Stomach (tissue), 9 donors: ENCODE results near the gene SYT3. TPM values are rescaled to one million over a fixed set of nuclear protein-coding genes. Genes with fewer than 3 reads are reported as not detected.

Experiments used
- DNase-seq, 2 donors: peaks; one replicate each; pipeline versions ENCODE4 v3.0.0 to v3.0.0-alpha.2; 2013 to 2019
- H3K27ac ChIP-seq, 5 donors: fragments of 200-600 bp in 4 of 5; sonication (generic) in 4 of 5; one replicate each; pipeline ENCODE4 v1.5.1; 2013 to 2019; ENCODE audit warnings: mild to moderate bottlenecking in 1 of 5, moderate library complexity in 1 of 5
- H3K27me3 ChIP-seq, 3 donors: fragments of 200-600 bp; sonication (generic); one replicate each; pipeline ENCODE4 v1.5.1; 2017 to 2019; ENCODE audit warnings: mixed run types in 1 of 3
- H3K36me3 ChIP-seq, 4 donors: fragments of 200-600 bp; sonication (generic); 1 replicate in 3 of 4; 2 replicates in 1 of 4; pipeline ENCODE4 v1.5.1; 2016 to 2019
- H3K4me1 ChIP-seq, 4 donors: fragments of 200-600 bp; sonication (generic); one replicate each; pipeline ENCODE4 v1.5.1; 2016 to 2019
- H3K4me3 ChIP-seq, 4 donors: fragments of 200-600 bp; sonication (generic) in 3 of 4; one replicate each; pipeline ENCODE4 v1.5.1; 2016 to 2019; ENCODE audit warnings: mild to moderate bottlenecking in 1 of 4
- H3K9me3 ChIP-seq, 4 donors: fragments of 200-600 bp; sonication (generic); one replicate each; pipeline ENCODE4 v1.5.1; 2016 to 2019
- CTCF ChIP-seq, 7 experiments: fragments of 450-650 bp in 4 of 7; fragments of 200-600 bp in 3 of 7; sonication (generic) in 3 of 7; IDR thresholded peaks; one replicate each; pipeline ENCODE4 v1.5.1; 2016 to 2019; ENCODE audit warnings: antibody characterized with exemption in 7 of 7, control low read depth in 2 of 7, mild to moderate bottlenecking in 1 of 7
- EP300 ChIP-seq: sonication (generic); formaldehyde crosslinking; IDR thresholded peaks from one replicate; pipeline ENCODE4 v1.6.1; 2017; ENCODE audit warnings: antibody characterized with exemption
- POLR2A ChIP-seq, 4 donors: fragments of 450-650 bp; IDR thresholded peaks; one replicate each; pipeline ENCODE4 v1.6.1; 2016; ENCODE audit warnings: antibody characterized with exemption in 4 of 4, control low read depth in 2 of 4, mild to moderate bottlenecking in 1 of 4, moderate library complexity in 1 of 4
- POLR2AphosphoS5 ChIP-seq, 3 donors: sonication (generic); formaldehyde crosslinking; IDR thresholded peaks; one replicate each; pipeline ENCODE4 v1.6.1; 2016; ENCODE audit warnings: antibody characterized with exemption in 3 of 3
- WGBS, 5 donors: extraction: QIAGEN DNeasy Blood & Tissue Kit in 3 of 5; methylation state at CpG; one replicate each; pipeline versions ENCODE4 v1.1.5 to v1.1.7; 2013 to 2018; 5-methylcytosine and 5-hydroxymethylcytosine counted together
- intact Hi-C: fragments of 100-400 bp; cut with DNase I; formaldehyde crosslinking; loops from one replicate; pipeline ENCODE4 v1.15.1; 2023; ENCODE audit warnings: low total_unique reads
- polyA plus RNA-seq, 3 donors: library from polyadenylated mRNA; stranded (reverse); fragments of 200-250 nt; gene quantifications; one replicate each; pipeline ENCODE4 v1.2.3, GENCODE V29; 2013
- total RNA-seq, 5 donors: library from RNA; depleted of rRNA; stranded (reverse); fragments of >200 nt; gene quantifications; one replicate each; pipeline versions ENCODE4 v1.1.0 to v1.2.3, GENCODE V29; 2014 to 2016
- donor health status: healthy with polysubstance abuse.
- donor health status: Bipolar disorder and iron deficiency.
- donor health status: healthy.

SYT3 gene
- total and polyA plus RNA-seq, 8 donors = 0.13 to 1.3 (median 0.14) TPM; not detected in 5

- peaks cover 2 to 95% (median 19%) of the 10 kb centered on the region in 3 donors for H3K27me3 ChIP-seq
- no peak for DNase-seq
- no peak overlapping the region for H3K4me3 ChIP-seq
- no peaks in the 10 kb centered on the region for H3K9me3 ChIP-seq
- intact Hi-C loops = no loop called here
- 38 to 53% (median 52%) methylated on average over 6 of the region's 6 CpGs for WGBS, 5 donors
- no peaks in the 10 kb centered on the region for H3K4me1 ChIP-seq
- no peaks in the 10 kb centered on the region for H3K36me3 ChIP-seq
- TF ChIP-seq POLR2A (IDR thresholded peaks at IDR 0.05) = no peak
- no peak for TF ChIP-seq CTCF (IDR thresholded peaks at IDR 0.05)
- no peak for TF ChIP-seq EP300
- no peak for TF ChIP-seq POLR2AphosphoS5 (IDR thresholded peaks at IDR 0.05)
- H3K27ac ChIP-seq = no peak overlapping the region
Observed at GRCh38 chr19:50646074-50646807, 6.6 kb upstream of the SYT3 start.

GRCh38 chr19:50645107-50645506, 5.4 kb upstream of the SYT3 start:
- peaks cover 2 to 93% (median 25%) of the 10 kb centered on the region in 3 donors for H3K27me3 ChIP-seq
- H3K27ac ChIP-seq = no peak overlapping the region
- 72 to 82% (median 76%) methylated on average over 6 of the region's 6 CpGs for WGBS, 5 donors
- no peak overlapping the region for H3K4me3 ChIP-seq
- no peak for TF ChIP-seq EP300
- no peak for TF ChIP-seq POLR2AphosphoS5 (IDR thresholded peaks at IDR 0.05)
- no peak for TF ChIP-seq POLR2A (IDR thresholded peaks at IDR 0.05)
- no peak for TF ChIP-seq CTCF (IDR thresholded peaks at IDR 0.05)
- H3K9me3 ChIP-seq = no peaks in the 10 kb centered on the region
- peaks cover 0 to under 1% (median 0%) of the 10 kb centered on the region in 4 donors for H3K4me1 ChIP-seq
- intact Hi-C loops = no loop called here
- H3K36me3 ChIP-seq = no peaks in the 10 kb centered on the region
- DNase-seq = no peak

GRCh38 chr19:50644315-50644915, 4.7 kb upstream of the SYT3 start:
- H3K27me3 ChIP-seq = peaks cover 2 to 93% (median 32%) of the 10 kb centered on the region in 3 donors
- no peak overlapping the region for H3K4me3 ChIP-seq
- WGBS, 5 donors = 31 to 44% (median 38%) methylated on average over 1 of the region's 1 CpG
- no peaks in the 10 kb centered on the region for H3K36me3 ChIP-seq
- peaks cover 0 to 5% (median under 1%) of the 10 kb centered on the region in 4 donors for H3K4me1 ChIP-seq
- no peak overlapping the region for H3K27ac ChIP-seq
- no peak for TF ChIP-seq EP300
- no peak for TF ChIP-seq POLR2A (IDR thresholded peaks at IDR 0.05)
- TF ChIP-seq POLR2AphosphoS5 (IDR thresholded peaks at IDR 0.05) = no peak
- TF ChIP-seq CTCF (IDR thresholded peaks at IDR 0.05) = no peak
- DNase-seq = no peak
- H3K9me3 ChIP-seq = no peaks in the 10 kb centered on the region
- intact Hi-C loops = no loop called here

- Histone ChIP-seq H3K4me1 (peaks cover 0 to 14% (median 5%) of the 10 kb centered on the region in 4 donors), H3K9me3 (peaks cover 0 to 5% (median 4%) of the 10 kb centered on the region in 4 donors), H3K27ac (no peak overlapping the region), H3K36me3 (no peaks in the 10 kb centered on the region), H3K4me3 (no peak overlapping the region), H3K27me3 (peaks cover 0 to 92% (median 37%) of the 10 kb centered on the region in 3 donors)
- 61 to 75% (median 73%) methylated on average over 2 of the region's 2 CpGs for WGBS, 5 donors
- intact Hi-C loops = no loop called here
- TF ChIP-seq EP300 = no peak
- TF ChIP-seq CTCF (IDR thresholded peaks at IDR 0.05) = no peak
- TF ChIP-seq POLR2AphosphoS5 (IDR thresholded peaks at IDR 0.05) = no peak
- no peak for TF ChIP-seq POLR2A (IDR thresholded peaks at IDR 0.05)
- no peak for DNase-seq
Observed at GRCh38 chr19:50640368-50640767, 687 bp upstream of the SYT3 start.
